Panc1 (cell line): ENCODE measurements around the gene KCNJ13. TPM values are rescaled to one million over a fixed set of nuclear protein-coding genes. Genes with fewer than 3 reads are reported as not detected.

Experiments
- ATAC-seq: fragments of 200-7000 bp; cut with Tn5 transposase; 2 replicates; pipeline ENCODE4 v1.9.1; 2020; ENCODE audit warnings: mild to moderate bottlenecking, moderate library complexity
- BruUV-seq: library from RNA; stranded (reverse); fragments of 400-500 nt; replicated peaks from 2 replicates; lab custom pipeline; 2021; lab: Mats Ljungman, UMichigan
- CTCF ChIA-PET: fragments of 300-600 bp; sonication (Branson Sonifier 250); formaldehyde crosslinking; loops from one replicate; lab custom pipeline; 2022; ENCODE audit warnings: antibody characterized with exemption; lab: Charles Lee
- POLR2A ChIA-PET: fragments of 300-600 bp; sonication (Branson Sonifier 250); formaldehyde crosslinking; loops from one replicate; lab custom pipeline; 2022; ENCODE audit warnings: antibody characterized with exemption; lab: Charles Lee
- DNase-seq: peaks from one replicate; pipeline ENCODE4 v3.0.0-alpha.2; 2010; ENCODE audit warnings: low read depth, low spot score
- H3K27ac ChIP-seq: 2 replicates; pipeline ENCODE4 v1.5.1; 2011; ENCODE audit warnings: mild to moderate bottlenecking, low read length, inconsistent platforms
- H3K27me3 ChIP-seq: fragments of 200-500 bp; sonication (Bioruptor generic); 2 replicates; pipeline ENCODE4 v1.6.0; 2014; ENCODE audit warnings: low read length, inconsistent platforms; ENCODE audit not compliant: control insufficient read depth, insufficient read depth
- H3K36me3 ChIP-seq: fragments of 200-500 bp; sonication (Bioruptor generic); 2 replicates; pipeline ENCODE4 v1.5.1; 2014; ENCODE audit warnings: inconsistent platforms, mild to moderate bottlenecking, low read length, moderate library complexity; ENCODE audit not compliant: control insufficient read depth, insufficient read depth
- H3K4me1 ChIP-seq: 2 replicates; pipeline ENCODE4 v1.5.1; 2011; ENCODE audit warnings: inconsistent platforms, mild to moderate bottlenecking, low read length, moderate library complexity; ENCODE audit not compliant: control insufficient read depth, insufficient read depth
- H3K4me3 ChIP-seq, 2 experiments: 2 replicates each; pipeline ENCODE4 v1.5.1; 2011 to 2012; ENCODE audit warnings: low read depth in 2 of 2, low read length in 2 of 2, mild to moderate bottlenecking in 2 of 2, inconsistent platforms in 1 of 2, moderate library complexity in 1 of 2
- H3K9me3 ChIP-seq: fragments of 200-500 bp; sonication (Bioruptor generic); 2 replicates; pipeline ENCODE4 v1.5.1; 2014; ENCODE audit warnings: low read depth, mild to moderate bottlenecking, inconsistent platforms, low read length, moderate library complexity; ENCODE audit not compliant: control insufficient read depth, insufficient read depth
- CTCF ChIP-seq: fragments of 450-650 bp; IDR thresholded peaks from 2 replicates; pipeline ENCODE4 v1.5.1; 2017; ENCODE audit warnings: mild to moderate bottlenecking
- POLR2AphosphoS5 ChIP-seq: IDR thresholded peaks from 2 replicates; pipeline ENCODE4 v1.6.1; 2012; ENCODE audit warnings: mild to moderate bottlenecking, low read depth, low read length, moderate library complexity
- REST ChIP-seq, 2 experiments: IDR thresholded peaks; 2 replicates each; pipeline ENCODE4 v1.6.1; 2011 to 2012; ENCODE audit warnings: low read depth in 2 of 2, control low read depth in 1 of 2, low read length in 1 of 2, mild to moderate bottlenecking in 1 of 2, moderate library complexity in 1 of 2; ENCODE audit not compliant: insufficient read depth in 1 of 2
- SIN3A ChIP-seq: IDR thresholded peaks from 2 replicates; pipeline ENCODE4 v1.6.1; 2012; ENCODE audit warnings: low read depth, mild to moderate bottlenecking, low read length, moderate library complexity, borderline replicate concordance; ENCODE audit not compliant: insufficient read depth
- TCF7L2 ChIP-seq: IDR thresholded peaks from 2 replicates; pipeline ENCODE4 v1.6.1; 2011; ENCODE audit warnings: mild to moderate bottlenecking, low read depth, low read length, inconsistent platforms
- in situ Hi-C: cut with HindIII; loops from 2 replicates; pipeline ENCODE4 v1.10.0; 2016; ENCODE audit warnings: low sequenced_read_pairs, low pct_unique_long_range_greater_than_20kb
- intact Hi-C: fragments of 100-400 bp; cut with micrococcal nuclease; formaldehyde crosslinking; loops from one replicate; pipeline ENCODE4 v1.10.0; 2022; ENCODE audit not compliant: unreplicated experiment
- total RNA-seq: library from RNA; stranded (reverse); gene quantifications from one replicate; pipeline ENCODE4 v1.2.1, GENCODE V29; 2021; ENCODE audit not compliant: unreplicated experiment

The KCNJ13 gene
- total RNA-seq, 1 experiment from 2014 or later = 1.1 TPM

- in situ Hi-C loops = no loop called here
- DNase-seq (no peak), ATAC-seq (no peak)
- intact Hi-C loops = no loop called here
- ChIA-PET POLR2A (interaction anchor here (0.6 kb wide), 1 partner anchor 423 kb away, joined by 6 read pairs; no protein-coding TSS in a partner anchor), CTCF (no interaction called here)
- no peak overlapping the region for H3K27ac ChIP-seq
- BruUV-seq = no TSS peak
- no peaks in the 10 kb centered on the region for H3K4me1 ChIP-seq
- H3K36me3 ChIP-seq = peaks cover 37% of the 10 kb centered on the region
- TF ChIP-seq SIN3A (no peak), REST (IDR thresholded peaks at IDR 0.05; ENCODE audit: insufficient read depth in 1 of 2, low read depth in 2 of 2, low read length in 1 of 2) (no peak), TCF7L2 (no peak), POLR2AphosphoS5 (no peak), CTCF (no peak)
- no peaks in the 10 kb centered on the region for H3K9me3 ChIP-seq
- H3K4me3 ChIP-seq = no peak overlapping the region
- H3K27me3 ChIP-seq = no peaks in the 10 kb centered on the region
Observed at GRCh38 chr2:232816657-232817056, 40.3 kb upstream of the KCNJ13 start.

- H3K36me3 ChIP-seq = peaks cover 48% of the 10 kb centered on the region
- ATAC-seq (no peak), DNase-seq (no peak)
- in situ Hi-C loops (no loop called here), intact Hi-C loops (no loop called here)
- no peak overlapping the region for H3K27ac ChIP-seq
- no peak overlapping the region for H3K4me3 ChIP-seq
- no peak for TF ChIP-seq REST (IDR thresholded peaks at IDR 0.05; ENCODE audit: insufficient read depth in 1 of 2, low read depth in 2 of 2, low read length in 1 of 2)
- no peak for TF ChIP-seq SIN3A
- TF ChIP-seq CTCF = no peak
- no peak for TF ChIP-seq POLR2AphosphoS5
- no peak for TF ChIP-seq TCF7L2
- H3K9me3 ChIP-seq = no peaks in the 10 kb centered on the region
- no peaks in the 10 kb centered on the region for H3K4me1 ChIP-seq
- POLR2A ChIA-PET = no interaction called here
- no peaks in the 10 kb centered on the region for H3K27me3 ChIP-seq
- CTCF ChIA-PET = no interaction called here
- no TSS peak for BruUV-seq
Observed at GRCh38 chr2:232815569-232815968, 39.2 kb upstream of the KCNJ13 start.
